GM12873 (cell line): ENCODE results near the gene CUEDC2.

ENCODE experiments used
- TF ChIP-seq, protein P1 (sequence below): IDR thresholded peaks from 2 replicates; pipeline ENCODE4 v1.5.1; 2012; ENCODE audit warnings: low read depth, mild to moderate bottlenecking, moderate library complexity, low read length, control low read depth; ENCODE audit not compliant: insufficient read depth; ENCODE audit errors: missing control alignments

The CUEDC2 gene

DNA sequence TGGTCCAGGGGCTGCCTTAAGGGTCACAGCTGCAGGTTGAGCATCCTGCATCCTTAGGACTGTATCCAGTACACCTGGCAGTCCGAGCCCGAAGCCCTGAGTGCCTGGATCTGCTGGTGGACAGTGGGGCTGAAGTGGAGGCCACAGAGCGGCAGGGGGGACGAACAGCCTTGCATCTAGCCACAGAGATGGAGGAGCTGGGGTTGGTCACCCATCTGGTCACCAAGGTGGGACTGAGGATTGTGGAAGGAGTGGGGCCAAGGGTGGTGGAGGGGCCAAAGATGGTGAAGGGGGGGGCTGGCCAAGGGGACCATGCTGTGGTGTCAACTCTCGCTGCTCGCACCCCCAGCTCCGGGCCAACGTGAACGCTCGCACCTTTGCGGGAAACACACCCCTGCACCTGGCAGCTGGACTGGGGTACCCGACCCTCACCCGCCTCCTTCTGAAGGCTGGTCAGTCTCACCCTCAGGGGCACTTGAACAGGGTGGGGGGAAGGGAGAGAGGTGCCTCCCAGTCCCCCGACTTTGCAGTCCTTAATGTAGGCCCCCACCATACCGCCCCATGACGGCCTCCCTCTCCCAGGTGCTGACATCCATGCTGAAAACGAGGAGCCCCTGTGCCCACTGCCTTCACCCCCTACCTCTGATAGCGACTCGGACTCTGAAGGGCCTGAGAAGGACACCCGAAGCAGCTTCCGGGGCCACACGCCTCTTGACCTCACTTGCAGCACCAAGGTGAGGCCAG, 31.6 kb downstream of the CUEDC2 start:
- TF ChIP-seq, protein P1, sequence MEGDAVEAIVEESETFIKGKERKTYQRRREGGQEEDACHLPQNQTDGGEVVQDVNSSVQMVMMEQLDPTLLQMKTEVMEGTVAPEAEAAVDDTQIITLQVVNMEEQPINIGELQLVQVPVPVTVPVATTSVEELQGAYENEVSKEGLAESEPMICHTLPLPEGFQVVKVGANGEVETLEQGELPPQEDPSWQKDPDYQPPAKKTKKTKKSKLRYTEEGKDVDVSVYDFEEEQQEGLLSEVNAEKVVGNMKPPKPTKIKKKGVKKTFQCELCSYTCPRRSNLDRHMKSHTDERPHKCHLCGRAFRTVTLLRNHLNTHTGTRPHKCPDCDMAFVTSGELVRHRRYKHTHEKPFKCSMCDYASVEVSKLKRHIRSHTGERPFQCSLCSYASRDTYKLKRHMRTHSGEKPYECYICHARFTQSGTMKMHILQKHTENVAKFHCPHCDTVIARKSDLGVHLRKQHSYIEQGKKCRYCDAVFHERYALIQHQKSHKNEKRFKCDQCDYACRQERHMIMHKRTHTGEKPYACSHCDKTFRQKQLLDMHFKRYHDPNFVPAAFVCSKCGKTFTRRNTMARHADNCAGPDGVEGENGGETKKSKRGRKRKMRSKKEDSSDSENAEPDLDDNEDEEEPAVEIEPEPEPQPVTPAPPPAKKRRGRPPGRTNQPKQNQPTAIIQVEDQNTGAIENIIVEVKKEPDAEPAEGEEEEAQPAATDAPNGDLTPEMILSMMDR, result no peak

DNA sequence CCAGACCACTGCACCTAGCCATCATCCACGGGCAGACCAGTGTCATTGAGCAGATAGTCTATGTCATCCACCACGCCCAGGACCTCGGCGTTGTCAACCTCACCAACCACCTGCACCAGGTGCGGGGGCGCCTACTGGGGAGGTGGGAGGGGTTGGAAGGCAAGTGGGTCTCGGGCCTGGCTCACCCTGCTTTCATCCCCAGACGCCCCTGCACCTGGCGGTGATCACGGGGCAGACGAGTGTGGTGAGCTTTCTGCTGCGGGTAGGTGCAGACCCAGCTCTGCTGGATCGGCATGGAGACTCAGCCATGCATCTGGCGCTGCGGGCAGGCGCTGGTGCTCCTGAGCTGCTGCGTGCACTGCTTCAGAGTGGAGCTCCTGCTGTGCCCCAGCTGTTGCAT, 32.3 kb downstream of the CUEDC2 start:
- TF ChIP-seq, protein P1, result no peak

DNA sequence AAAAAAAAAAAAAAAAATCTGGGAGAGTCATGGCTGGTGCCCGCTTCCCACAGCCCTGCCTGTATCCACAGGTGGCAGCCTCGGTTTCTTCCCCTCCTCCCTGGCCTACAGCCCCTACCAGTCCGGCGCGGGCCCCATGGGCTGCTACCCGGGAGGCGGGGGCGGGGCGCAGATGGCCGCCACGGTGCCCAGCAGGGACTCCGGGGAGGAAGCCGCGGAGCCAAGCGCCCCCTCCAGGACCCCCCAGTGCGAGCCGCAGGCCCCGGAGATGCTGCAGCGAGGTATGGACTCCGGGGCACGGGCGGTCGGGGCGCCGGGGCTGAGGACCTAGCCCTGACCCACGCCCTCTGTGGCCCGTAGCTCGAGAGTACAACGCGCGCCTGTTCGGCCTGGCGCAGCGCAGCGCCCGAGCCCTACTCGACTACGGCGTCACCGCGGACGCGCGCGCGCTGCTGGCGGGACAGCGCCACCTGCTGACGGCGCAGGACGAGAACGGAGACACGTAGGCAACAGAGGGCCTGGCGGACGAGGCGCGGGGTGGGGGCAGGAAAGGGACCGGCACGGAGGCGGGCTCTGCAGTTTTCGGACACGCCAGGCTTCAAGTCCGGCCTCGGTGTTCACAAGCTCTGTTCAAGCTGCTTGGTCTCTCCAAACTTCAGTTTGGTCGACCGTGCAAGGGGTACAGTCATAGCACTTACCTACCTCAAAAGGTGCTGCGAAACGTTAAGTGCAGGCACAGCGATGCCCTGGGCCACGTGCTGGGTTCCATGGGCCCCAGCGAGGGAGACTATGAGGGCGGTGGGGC, 33.0 kb downstream of the CUEDC2 start:
- TF ChIP-seq, protein P1, result peak; percentile 92

DNA sequence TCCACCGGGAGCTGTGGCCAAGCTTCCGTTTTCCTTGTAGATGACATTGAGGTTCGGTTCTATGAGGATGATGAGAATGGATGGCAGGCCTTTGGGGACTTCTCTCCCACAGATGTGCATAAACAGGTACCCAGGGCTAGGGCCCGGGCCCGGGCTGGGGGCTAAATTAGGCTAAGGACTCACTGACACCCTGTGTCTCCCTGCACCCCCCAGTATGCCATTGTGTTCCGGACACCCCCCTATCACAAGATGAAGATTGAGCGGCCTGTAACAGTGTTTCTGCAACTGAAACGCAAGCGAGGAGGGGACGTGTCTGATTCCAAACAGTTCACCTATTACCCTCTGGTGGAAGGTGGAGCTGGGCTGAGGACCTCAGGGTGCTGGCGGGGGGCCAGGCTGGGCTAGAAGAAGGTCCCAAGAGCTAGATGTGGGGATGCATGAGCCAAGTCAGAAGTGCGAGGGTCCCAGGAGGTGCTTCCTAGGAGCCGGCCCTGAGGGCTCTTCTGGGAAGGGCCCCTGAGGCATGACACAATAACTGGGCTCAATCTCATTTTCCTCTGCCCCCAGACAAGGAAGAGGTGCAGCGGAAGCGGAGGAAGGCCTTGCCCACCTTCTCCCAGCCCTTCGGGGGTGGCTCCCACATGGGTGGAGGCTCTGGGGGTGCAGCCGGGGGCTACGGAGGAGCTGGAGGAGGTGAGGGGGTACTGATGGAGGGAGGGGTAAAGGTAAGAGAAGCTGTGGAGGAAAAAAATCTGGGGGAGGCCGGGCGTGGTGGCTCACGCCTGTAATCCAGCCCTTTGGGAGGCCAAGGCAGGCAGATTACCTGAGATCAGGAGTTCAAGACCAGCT, 34.0 kb downstream of the CUEDC2 start:
- TF ChIP-seq, protein P1, result no peak

DNA sequence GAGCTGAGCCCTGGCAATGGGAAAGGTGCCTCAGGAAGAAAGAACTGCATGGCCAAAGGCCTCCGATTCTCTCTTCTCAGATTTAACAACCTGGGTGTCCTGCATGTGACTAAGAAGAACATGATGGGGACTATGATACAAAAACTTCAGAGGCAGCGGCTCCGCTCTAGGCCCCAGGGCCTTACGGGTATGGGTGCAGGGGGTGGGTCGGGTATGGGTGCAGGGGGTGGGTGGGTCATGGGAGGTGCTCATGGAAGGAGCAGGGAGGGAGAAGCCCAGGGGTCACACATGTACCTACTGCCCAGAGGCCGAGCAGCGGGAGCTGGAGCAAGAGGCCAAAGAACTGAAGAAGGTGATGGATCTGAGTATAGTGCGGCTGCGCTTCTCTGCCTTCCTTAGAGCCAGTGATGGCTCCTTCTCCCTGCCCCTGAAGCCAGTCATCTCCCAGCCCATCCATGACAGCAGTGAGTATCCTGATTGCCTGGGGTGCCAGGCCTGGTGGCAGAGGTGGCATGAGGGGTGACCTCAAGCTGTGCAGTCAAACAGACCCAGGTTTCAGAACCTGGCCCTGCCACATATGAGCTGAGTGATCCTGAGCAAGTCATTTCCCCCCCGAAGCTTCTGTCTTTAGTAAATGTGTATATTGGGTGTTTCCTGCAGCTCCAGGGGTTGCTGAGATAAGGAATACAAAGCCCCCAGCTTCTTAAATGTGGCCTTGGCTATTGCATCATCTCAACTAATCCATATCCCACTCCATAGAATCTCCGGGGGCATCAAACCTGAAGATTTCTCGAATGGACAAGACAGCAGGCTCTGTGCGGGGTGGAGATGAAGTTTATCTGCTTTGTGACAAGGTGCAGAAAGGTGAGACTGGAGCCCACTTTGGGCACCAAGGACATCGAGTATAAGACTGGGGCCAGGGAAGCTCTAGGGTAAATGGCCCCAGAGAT, 34.9 kb downstream of the CUEDC2 start:
- TF ChIP-seq, protein P1, result no peak

DNA sequence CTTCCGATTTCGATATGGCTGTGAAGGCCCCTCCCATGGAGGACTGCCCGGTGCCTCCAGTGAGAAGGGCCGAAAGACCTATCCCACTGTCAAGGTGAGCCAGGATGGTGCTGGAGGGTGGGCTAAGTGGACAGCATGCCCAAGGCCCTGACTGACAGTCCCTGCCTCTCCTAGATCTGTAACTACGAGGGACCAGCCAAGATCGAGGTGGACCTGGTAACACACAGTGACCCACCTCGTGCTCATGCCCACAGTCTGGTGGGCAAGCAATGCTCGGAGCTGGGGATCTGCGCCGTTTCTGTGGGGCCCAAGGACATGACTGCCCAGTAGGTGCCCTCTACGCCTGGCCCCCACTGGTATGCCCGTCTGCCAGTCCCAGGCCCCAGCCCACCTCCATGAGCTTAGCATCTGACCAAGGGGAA, 35.6 kb downstream of the CUEDC2 start:
- TF ChIP-seq, protein P1, result no peak
